Stomach (tissue), 4 donors: ENCODE data around the gene GNPTAB.

Source experiments
- EP300 ChIP-seq: sonication (generic); formaldehyde crosslinking; IDR thresholded peaks from one replicate; pipeline ENCODE4 v1.6.1; 2017; ENCODE audit warnings: antibody characterized with exemption
- POLR2A ChIP-seq, 4 donors: fragments of 450-650 bp; IDR thresholded peaks; one replicate each; pipeline ENCODE4 v1.6.1; 2016; ENCODE audit warnings: antibody characterized with exemption in 4 of 4, control low read depth in 2 of 4, mild to moderate bottlenecking in 1 of 4, moderate library complexity in 1 of 4
- TF ChIP-seq, protein P1 (sequence below), 7 experiments: fragments of 450-650 bp in 4 of 7; fragments of 200-600 bp in 3 of 7; sonication (generic) in 3 of 7; IDR thresholded peaks; one replicate each; pipeline ENCODE4 v1.5.1; 2016 to 2019; ENCODE audit warnings: antibody characterized with exemption in 7 of 7, control low read depth in 2 of 7, mild to moderate bottlenecking in 1 of 7

DNA sequence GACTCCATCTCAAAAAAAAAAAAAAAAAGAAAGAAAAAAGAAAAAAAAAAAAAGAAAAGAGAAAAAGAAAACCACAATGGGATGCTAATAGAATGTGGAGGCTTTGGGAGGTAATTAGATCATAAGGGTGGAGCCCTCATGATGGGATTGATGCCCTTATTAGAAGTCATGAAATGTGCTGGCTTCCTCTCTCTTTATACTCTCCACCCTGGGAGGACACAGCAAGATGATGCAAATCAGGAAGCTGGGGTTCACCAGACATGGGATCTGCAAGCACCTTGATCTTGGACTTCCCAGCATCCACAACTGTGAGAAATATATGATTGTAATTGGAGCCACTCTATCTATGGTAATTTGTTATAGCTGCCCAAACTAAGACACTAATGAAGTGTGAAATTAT, 33.2 kb upstream of the GNPTAB start:
- TF ChIP-seq, protein P1, sequence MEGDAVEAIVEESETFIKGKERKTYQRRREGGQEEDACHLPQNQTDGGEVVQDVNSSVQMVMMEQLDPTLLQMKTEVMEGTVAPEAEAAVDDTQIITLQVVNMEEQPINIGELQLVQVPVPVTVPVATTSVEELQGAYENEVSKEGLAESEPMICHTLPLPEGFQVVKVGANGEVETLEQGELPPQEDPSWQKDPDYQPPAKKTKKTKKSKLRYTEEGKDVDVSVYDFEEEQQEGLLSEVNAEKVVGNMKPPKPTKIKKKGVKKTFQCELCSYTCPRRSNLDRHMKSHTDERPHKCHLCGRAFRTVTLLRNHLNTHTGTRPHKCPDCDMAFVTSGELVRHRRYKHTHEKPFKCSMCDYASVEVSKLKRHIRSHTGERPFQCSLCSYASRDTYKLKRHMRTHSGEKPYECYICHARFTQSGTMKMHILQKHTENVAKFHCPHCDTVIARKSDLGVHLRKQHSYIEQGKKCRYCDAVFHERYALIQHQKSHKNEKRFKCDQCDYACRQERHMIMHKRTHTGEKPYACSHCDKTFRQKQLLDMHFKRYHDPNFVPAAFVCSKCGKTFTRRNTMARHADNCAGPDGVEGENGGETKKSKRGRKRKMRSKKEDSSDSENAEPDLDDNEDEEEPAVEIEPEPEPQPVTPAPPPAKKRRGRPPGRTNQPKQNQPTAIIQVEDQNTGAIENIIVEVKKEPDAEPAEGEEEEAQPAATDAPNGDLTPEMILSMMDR (IDR thresholded peaks at IDR 0.05), result no peak
- TF ChIP-seq EP300, result no peak
- no peak for TF ChIP-seq POLR2A (IDR thresholded peaks at IDR 0.05)
